ENCODE measurements around the gene YY1AP1.
"Not testable (repeated sequence)": the region's sequence is repeated elsewhere in the genome, so short reads cannot be mapped to it uniquely, and the experiment has no call there.

- not testable (repeated sequence) for TF ChIP-seq CTCF (IDR thresholded peaks at IDR 0.05; ENCODE audit: poor library complexity); EZH2phosphoT487 (IDR thresholded peaks at IDR 0.05; ENCODE audit: low read depth, severe bottlenecking, unreplicated experiment); EZH2 (IDR thresholded peaks at IDR 0.05; ENCODE audit: borderline replicate concordance)
Measured at GRCh38 chr1:155687705-155688323, 760 bp downstream of the YY1AP1 start.
